Erythroblast (primary cell): ENCODE results near the gene TCAF1.
"Not testable (repeated sequence)": the region's sequence is repeated elsewhere in the genome, so short reads cannot be mapped to it uniquely, and the experiment has no call there.

Experiments
- GATA1 ChIP-seq: IDR thresholded peaks from 2 replicates; pipeline ENCODE4 v1.6.1; 2011; ENCODE audit warnings: low read depth, mild to moderate bottlenecking, control low read depth, low read length, moderate library complexity
- POLR2A ChIP-seq: IDR thresholded peaks from 2 replicates; pipeline ENCODE4 v1.6.1; 2011; ENCODE audit warnings: mild to moderate bottlenecking, low read length

- TF ChIP-seq POLR2A, GATA1: not testable (repeated sequence)
Observed at GRCh38 chr7:143823634-143824294, 78.2 kb downstream of the TCAF1 start.
